GM21423 (cell line): ENCODE data around the gene MT1G.
"Not testable (repeated sequence)": the region's sequence is repeated elsewhere in the genome, so short reads cannot be mapped to it uniquely, and the experiment has no call there.

Source experiments
- ATAC-seq: cut with Tn5 transposase; IDR thresholded peaks from one replicate; pipeline ENCODE4 v1.9.1; 2021; ENCODE audit warnings: mild to moderate bottlenecking, moderate library complexity; ENCODE audit not compliant: unreplicated experiment

Gene MT1G

GRCh38 chr16:56684926-56685590 is 17.2 kb upstream of the MT1G start:
- no peak for ATAC-seq

DNA sequence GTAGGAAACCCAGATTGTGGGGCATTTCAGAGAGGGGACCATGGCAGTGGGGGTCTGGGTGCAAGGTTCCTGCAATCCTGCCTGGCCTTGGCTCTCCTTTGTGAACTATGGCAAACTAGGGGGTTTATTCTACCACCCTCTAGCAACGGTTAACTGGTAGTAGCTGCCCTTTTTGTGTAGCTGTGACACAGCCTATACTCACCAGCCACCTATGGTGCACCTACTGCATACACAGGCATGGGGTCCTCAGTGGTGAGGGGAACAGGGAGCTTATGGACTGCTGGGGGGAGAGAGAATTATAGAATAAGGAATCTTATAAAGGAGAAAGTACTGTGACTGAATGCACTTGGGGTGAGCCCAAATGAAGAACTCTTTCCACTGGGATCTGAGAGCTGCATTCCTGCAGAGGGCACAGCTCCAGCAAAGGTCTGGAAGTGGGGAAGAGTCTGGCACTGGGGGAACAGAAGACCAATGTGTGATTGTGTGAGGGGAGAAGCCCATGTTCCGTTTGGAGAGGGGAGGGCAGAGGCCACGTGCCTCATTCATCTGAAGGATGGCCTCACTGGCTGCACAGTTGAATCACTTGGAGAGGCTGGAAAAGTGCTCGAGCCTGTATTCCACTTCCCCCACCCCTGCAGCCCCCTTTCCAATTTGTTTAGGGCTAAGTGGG is 16.5 kb upstream of the MT1G start:
- no peak for ATAC-seq

DNA sequence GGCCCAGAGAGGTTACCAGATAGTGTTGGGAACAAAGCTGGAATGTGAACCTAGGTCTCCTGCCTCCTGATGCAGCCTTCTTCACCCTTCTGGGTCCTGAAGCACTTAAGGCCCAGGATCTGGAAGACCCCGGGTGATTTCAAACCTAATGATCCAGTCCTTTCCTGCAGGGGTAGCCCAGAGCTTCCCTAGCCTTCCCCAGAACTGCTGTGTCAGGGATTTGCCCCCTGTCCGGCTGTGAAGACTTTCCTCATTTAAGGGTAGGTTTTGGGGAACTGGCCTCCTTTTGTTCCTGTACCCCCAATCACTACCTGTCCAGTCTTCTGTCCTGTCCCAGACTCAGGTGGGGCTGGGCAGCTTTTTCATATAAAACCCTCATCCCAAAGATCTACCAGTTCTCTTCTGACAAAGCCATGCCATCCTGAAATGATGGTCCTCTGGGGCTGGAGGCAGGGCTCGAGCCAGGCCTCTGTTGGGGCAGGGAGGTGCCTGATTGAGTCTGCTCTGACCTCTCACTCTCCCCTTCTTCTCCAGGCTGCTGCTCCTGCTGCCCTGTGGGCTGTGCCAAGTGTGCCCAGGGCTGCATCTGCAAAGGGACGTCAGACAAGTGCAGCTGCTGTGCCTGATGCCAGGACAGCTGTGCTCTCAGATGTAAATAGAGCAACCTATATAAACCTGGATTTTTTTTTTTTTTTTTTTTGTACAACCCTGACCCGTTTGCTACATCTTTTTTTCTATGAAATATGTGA is 15.7 kb upstream of the MT1G start:
- no peak for ATAC-seq

GRCh38 chr16:56682703-56683397 is 15.0 kb upstream of the MT1G start:
- ATAC-seq: no peak

GRCh38 chr16:56681939-56682702 is 14.3 kb upstream of the MT1G start, which contains the start of gene MT1X:
TSS of gene MT1X (plus strand) at chr16:56682470. CDS start at chr16:56682541, 71 bp downstream.
- peak; percentile 97 for ATAC-seq

DNA sequence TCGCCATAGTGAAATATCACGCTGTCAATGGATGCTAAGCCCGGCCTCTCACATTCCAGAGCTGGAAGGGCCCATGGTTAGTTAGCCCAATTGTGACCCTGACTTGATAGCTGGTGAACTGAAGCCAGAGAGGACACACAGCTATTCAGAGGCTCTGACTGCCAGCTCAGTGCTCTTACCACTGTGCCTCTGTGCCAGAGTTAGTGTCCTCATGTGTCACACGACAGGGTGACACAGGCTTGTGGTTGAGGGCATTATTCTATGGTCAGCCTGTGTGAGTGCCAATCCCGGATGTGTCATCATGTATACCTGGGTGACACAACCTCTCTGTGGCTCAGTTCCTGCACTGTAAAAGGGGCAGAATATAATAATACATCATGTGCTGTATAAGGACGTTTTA is 12.0 kb upstream of the MT1G start:
- no peak for ATAC-seq

DNA sequence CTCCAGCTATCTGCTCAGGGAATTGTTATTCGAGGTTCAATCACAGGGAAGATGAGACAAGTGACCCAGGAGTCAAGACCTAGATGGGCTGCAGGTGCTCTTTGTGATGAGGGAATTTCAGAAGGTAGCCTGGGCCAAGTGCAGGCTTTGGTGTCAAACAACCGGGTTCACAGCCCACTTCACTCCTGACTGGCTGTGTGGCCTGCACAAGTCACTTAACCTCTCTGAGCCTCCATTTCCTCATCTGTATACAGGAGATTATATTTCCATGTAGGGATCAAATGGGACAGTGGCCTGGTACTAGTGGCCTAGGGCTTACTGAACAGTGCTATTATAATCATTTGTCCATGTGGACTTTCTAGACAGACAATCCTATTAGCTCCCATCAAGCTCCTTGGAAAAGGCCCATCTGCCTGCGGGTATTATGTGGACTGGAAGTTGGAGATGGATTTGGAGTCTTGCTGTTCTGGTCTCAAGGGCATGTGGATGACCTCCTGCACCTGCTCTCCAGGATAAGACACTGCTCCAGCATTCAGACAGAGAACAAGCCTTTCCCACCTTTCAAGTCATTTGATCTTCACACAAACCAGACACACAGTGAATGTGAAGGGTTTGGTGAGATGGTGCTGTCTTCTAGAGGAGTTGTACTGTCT is 11.3 kb upstream of the MT1G start:
- ATAC-seq: no peak

- no peak for ATAC-seq
Observed at GRCh38 chr16:56677474-56677873, 9.6 kb upstream of the MT1G start.

DNA sequence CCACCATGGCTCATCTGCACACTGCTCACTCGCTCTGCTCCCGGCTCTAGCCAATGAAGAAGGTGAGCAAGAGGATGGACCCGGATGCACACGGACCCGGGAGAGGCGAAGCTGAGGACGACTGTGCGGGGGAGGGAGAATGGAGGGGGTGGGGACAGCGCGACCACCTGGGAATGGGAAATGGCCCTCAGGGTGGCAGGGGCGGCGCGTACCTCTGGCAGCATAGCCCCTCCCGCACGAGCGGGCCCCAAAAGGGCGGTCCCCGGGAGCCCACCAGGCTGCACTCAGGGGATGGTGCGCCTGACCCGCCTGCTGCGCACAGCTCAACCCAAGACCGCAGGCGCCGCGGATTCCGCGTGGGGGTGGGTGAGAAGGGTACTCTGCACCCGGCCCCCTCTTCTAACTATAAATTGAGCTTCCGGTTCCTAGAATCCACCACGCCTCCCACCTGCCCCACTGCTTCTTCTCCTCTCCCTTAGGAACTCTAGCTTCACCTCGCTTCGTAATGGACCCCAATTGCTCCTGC is 7.9 kb upstream of the MT1G start:
- no peak for ATAC-seq

DNA sequence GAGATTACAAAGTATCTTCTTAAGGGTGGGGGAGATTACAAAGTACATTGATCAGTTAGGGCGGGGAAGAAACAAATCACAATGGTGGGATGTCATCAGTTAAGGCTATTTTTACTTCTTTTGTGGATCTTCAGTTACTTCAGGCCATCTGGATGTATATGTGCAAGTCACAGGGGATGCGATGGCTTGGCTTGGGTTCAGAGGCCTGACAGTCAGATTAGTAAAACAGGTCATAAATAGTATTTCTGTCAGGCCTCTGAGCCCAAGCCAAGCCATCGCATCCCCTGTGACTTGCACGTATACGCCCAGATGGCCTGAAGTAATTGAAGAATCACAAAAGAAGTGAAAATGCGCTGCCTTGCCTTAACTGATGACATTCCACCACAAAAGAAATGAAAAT is 6.7 kb upstream of the MT1G start:
- ATAC-seq: not testable (repeated sequence)

DNA sequence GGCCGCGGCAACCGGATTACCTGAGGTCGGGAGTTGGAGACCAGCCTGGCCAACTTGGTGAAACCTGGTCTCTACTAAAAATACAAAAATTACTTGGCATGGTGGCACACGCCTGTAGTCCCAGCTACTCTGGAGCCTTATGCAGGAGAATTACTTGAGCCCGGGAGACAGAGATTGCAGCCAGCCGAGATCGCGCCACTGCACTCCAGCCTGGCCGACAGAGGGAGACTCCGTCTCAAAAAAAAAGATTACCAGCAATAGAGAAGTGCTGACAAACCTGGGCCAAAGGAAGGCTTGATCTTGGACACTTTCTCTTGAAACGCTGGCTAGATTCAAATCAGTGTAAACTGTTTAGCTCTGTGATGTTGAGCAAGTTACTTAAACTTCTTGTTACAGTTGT is 6.1 kb upstream of the MT1G start:
- no peak for ATAC-seq

- ATAC-seq: no peak
Observed at GRCh38 chr16:56672761-56673536, 5.1 kb upstream of the MT1G start.

GRCh38 chr16:56672171-56672570 is 4.3 kb upstream of the MT1G start:
- ATAC-seq: not testable (repeated sequence)

DNA sequence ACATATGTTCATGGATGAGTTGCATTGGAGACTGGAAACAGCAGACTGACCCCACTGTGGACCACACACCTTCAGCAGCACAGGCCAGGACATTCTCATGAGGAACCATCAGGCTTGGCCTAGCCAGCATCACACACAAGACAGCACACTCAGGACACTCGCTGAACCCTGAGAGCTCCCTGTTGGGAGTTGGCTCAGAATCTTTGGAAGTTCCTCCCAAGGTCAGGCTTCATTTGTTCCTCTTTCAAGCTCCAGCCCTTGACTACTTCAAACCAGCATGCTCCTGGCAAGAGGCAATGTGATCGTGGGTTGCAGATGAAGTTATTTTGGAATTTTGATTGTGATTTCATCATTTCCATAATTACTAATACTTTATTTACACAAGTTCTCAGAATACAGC is 3.8 kb upstream of the MT1G start:
- ATAC-seq: not testable (repeated sequence)

DNA sequence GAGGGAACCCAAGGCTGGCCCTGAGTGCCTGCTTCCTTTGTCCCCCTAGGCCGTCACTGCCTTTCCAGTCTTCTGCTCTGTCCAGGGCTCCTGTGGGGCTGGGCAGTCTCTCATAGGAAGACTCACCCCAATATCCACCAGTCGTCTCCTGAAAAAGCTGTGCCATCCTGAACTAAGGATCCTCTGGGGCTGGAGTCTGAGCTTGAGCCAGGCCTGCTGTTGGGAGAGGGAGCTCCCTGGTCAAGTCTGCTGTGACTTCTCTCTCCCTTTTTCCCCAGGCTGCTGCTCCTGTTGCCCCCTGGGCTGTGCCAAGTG is 2.7 kb upstream of the MT1G start:
- no peak for ATAC-seq

- ATAC-seq: no peak
Observed at GRCh38 chr16:56669840-56670619, 2.2 kb upstream of the MT1G start.

DNA sequence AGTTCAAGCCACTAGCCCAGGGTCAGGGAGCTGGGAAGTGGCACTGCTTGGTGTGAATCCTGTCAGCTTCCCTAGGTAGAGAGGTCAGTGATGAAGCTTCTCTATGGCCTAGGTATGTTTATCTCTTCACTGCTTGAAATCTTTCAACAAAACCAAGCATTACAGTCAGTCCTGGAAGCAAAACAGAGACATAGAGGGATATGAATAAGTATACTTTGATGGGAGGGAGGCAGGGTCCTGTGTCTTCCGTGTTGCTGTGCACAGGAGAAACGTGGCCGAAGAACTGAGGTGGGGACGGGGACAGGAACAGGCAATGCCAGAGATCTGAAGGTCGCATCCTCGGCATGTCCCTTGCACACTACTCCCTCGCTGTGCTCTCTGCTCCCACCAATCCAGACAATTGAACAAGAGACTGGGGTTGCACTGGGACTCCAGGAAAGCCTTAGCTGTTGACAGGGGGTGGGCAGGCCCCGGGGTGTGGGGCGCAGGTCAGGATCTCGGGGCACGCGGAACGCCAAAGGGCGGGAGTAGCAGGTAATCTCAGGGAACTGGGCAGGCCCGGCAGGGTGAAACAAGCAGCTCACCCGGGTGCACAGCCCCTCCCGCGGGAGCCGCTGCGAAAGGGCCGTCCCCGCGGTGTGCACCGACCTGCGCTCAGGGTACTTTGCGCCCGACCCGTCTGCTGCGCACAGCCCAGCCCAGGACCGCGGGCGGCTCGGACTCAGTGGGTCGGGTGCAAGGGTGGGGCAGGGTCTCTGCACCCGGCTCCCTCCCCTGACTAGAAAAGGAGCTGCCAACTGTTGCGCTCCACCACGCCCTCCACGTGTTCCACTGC is 1.4 kb upstream of the MT1G start, which contains the start of gene MT1H:
Gene MT1H, plus strand, starts transcription at position 810 of the 835 bp plus-strand sequence. CDS start 71 bp downstream, outside the sequence.
- no peak for ATAC-seq
